HG03378 (cell line): ENCODE results near the gene GARNL3.

Experiments
- ATAC-seq: cut with Tn5 transposase; IDR thresholded peaks from one replicate; pipeline ENCODE4 v1.9.1; 2021; ENCODE audit warnings: mild to moderate bottlenecking, moderate library complexity; ENCODE audit not compliant: unreplicated experiment

The GARNL3 gene

DNA sequence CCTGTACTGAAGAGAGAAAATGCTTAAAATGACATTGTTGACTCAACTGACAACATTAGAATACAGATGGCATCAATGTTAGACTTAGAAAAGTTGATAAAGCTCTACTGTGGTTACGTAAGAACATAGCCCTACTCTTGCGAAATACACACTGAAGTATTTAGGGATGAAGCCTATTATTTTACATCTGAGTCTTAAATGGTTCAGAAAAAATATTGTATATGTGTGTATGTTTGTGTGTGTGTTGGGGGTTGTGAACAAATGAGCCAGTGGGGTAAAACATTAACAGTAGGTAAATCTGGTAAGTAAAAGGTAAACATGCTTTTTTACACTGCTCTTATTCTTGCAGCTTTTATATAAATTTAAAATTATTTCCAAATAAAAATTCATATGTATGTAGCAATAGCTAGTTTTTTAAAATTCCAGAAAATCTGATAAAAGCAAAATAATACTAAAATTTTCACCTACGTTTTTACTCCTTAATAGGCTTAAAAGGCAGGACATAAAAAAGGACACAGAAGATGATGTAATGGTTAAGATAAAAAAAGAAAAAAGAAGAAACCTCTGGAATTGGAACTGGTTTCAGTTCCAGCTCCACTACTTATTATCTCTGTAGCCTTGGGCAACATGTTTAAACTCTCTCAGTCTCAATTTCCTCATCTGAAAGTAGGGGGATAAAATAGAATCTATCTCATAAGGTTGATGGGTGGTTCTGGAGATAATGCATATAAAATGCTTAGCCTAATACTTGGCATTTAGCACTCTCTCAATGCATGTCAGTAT is 44.3 kb downstream of the GARNL3 start:
- no peak for ATAC-seq

DNA sequence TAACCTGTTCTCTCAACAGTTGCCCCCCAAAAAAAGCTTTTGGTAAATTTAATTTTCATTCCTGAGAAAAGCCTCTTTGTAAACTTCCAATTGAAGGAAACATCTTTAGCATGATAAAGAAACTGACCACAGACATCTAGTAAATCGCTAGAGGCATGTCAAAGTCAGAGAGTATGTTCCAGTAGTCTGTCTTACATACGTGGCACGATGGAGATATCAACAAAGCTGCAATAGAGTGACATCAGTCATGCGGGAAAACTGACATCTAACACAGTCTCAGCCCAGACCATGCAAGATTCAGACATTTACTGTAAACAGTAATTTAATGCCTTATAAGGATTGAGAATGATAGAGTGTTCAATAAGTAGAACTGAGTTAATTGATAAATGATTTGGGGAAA is 45.1 kb downstream of the GARNL3 start:
- no peak for ATAC-seq

DNA sequence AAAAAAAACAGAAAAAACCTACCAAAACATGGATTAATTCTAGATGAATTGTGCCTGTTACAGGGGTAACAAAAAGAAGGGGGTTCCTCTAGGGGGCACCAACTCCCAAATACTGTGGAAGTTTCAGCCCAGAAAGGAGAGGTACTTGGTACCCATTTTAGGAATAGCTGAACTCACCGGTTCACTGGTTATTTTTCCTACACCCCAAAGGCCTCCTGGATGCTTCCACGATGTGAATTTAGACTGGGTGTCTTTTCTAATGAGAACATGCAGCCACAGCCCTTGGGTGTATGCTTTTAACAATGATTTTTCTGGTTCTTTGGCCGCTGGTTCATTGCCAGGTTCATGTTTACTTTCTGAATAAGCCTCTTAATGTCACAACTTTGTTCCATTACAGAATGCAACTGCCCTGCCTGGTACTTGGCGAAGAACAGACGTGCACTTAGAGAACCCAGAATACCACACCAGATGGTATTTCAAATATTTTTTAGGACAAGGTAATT is 46.7 kb downstream of the GARNL3 start:
- no peak for ATAC-seq

DNA sequence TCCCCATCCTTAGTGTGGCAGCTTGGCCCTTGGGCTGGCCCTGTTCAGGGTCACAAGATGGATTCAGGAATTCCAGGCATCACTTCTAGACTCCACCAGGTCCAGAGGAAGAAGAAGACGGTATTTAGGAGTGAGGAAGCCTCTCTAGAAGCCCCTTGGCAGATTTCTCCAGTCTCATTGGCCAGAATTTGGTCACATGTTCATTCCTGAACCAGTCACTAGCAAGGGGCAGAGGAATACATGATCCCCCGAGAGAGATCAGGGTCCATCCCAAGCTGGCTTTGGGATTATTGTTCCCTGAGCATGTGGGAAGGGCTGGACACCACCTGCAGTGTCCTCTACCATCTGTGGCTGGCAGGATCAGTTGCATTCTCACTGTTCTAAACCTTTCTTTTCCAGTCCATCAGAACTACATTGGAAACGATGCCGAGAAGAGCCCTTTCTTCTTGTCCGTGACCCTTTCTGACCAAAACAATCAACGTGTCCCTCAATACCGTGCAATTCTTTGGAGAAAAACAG is 48.5 kb downstream of the GARNL3 start:
- ATAC-seq = no peak

DNA sequence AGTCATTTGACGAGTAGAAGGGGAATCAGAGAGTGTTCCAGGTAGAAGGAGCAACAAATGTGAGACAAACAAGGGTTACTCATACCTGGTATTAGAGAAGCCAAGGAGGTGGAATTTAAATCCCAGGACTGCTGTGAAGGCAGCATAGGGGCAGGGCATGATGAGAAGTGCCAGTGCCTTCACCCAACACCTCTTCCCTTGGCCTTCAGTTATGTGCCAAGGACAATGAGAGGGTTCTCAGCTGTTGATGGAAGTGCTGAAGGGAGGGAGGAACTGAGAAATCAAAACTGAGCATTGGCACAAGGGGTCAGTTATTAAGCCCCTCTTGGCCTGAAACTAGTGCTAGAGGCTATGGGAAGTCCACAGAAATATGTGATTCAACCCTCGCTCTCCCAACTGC is 50.3 kb downstream of the GARNL3 start:
- no peak for ATAC-seq

DNA sequence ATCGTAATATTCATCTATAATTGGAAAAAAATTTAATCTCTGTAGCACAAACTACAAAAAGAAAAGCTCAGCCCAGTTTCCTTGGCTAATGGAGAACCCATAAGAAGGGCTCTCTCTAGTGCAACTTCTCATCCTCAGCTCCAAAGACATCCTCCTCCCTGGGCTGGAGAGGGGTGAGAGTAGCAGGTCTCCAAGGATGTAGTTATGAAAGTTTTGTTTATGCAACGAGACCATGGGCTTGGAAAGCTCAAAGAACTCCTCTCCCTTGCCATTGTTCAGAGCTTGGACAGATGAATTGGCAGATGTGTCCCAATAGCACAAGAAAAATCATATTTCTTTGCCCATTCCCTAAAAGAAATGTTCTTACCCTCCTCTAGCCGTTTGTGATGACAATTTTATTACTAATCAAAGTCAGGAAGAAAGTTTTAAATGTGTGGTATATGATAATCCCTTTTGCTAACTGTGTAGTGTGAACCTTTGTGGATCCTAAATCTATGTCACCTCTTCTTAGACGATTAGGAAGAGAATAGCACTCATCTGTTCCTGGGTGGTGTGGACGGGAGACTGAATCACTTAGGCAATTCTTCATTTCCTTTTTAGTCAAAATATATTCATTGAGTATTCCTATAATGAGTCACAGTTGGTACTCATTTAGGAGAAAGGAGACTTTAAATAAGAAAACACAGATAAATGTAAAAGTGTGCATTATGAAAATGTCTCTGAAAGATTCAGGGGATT is 52.2 kb downstream of the GARNL3 start:
- no peak for ATAC-seq

DNA sequence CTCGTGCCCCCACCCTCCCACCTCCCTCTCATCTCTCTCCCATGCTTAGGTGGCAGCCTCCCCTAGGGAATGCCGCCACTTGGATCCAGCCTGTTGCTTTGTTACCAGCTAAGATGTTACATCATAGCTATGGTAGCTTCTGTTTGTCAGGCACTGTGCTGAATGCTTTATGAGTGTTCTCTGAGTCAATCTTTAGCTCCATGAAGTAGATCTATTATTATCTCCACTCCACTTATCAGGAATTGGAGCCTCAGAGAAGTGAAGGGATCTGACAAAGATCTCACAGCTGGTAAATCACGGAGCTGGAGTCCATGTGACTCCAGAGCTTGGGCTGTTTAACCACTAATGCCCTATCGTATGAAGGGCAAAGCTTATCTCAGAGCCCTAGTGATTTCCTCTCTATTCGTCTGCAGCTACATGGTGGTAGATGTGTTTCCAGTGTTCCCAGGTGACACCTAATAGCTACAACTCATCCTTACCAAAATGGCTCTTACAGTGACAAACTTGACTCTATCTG is 54.1 kb downstream of the GARNL3 start:
- ATAC-seq = no peak

DNA sequence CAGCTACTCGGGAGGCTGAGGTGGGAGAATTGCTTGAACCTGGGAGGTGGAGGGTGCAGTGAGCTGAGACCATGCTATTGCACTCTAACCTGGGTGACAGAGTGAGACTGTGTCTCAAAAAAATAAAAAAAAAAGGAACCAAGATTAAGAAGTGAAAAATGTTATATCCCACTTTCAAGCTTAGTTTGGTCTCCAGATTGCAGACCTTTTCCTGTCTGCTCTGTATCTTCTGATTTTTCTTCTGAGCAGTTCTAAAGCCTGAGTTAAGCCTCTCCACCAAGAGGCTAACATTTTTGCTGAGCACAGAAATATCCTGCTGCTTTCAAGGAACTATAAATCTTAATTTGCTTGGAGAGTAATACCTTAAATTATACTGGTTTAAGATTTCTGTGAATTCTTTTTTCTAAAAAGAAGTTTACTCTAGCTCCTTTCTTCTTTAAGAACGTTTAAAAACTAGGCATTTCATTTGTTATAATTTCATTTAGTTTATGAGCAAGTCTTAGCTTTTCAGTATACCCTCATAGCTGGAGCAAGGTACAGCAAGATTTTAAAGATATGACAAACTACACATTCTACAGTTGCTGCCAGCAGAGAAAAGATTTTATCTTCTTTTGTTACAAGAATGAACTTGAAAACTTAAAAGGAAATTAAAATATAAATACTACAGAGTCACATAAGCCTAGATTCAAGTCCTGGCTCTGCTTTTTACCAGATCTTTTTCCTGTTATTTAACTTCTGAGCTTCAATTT is 55.0 kb downstream of the GARNL3 start:
- no peak for ATAC-seq

DNA sequence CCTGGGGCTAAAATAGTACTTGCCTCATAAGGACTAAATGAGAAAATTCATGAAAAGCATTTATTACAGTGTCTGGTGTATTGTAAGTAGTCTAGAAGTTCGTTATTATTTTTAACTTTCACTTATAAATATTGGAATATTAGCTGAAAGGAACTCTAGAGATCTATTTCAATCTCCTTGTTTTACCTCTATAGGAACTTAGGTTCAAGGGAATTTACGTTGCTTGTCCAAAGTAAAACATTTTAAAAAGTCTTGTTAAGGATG is 55.5 kb downstream of the GARNL3 start:
- ATAC-seq = no peak

DNA sequence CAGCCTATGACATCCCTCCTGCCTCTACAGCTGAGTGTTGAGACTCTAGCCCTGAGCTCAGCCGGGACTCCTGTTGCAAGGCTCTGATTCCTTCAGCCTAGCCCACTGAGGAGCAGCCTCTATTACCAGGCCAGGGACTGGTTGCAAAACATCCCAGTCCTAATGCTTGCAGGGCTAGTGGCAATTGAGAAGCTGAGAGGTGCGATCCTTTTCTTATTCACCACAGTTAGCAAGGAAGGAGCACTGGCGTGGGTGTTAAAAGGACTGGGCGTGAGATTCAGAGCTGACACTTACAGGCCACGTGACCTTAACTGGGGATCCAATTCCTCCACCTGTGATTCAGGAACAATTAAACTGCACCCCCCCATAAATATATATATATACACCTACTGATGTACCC is 58.8 kb downstream of the GARNL3 start:
- no peak for ATAC-seq

DNA sequence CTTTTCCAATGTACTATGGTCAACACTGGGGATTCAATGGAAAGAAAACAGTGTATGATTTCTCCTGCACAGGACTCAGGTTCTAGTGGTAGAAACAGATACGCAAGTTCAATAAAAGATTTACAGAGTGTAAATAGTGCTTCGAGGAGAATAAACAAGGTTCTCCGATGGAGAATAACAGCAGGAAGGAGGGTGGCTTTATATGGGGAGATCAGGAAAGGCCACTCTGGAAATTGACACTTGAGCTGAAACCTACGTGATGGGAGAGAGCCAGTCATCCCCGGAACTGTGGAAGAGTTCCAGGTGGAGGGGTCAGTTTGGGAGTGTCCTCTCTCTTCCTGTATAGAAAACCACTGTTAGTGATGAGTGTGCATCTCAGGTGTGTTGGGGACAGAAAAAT is 65.9 kb downstream of the GARNL3 start:
- ATAC-seq = no peak

DNA sequence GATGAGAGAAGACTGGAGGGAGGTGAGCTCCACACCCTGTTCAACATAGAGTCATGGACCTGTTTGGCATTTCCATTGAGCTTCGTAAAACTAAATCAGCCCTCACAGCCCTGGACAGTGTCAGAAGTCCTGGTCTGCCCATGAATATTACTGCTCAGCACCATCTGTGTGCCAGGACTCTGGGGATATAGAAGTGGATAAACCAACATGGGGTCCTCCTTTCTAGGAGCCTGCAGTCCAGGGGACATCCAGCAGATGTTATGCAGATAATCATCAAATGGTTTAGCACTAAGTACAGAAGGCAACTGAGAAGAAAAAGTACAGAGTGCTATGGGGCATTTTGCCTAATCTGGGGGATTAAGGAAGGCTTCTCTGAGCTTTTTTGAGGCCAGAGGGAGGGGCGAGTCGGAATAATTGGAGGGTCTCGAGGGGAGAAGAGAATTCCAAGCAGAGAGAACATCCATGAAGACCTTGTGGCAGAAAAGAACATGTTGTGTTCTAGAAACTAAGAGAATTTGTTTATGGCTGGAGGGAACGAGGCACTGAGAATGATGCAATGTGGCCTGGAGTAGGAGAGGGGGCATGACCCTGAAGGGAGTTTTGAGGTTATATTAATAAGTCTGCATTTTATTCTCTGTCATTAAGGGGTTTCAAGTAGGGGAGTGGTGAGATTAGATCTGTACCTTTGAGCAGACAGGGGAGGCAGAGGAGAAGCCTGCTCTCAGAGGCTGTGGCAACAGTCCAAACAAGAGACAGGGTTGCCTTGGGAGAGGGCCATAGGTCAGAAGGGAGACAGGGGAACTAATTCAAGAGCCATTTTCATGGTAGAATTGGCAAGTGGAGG is 68.9 kb downstream of the GARNL3 start:
- no peak for ATAC-seq

DNA sequence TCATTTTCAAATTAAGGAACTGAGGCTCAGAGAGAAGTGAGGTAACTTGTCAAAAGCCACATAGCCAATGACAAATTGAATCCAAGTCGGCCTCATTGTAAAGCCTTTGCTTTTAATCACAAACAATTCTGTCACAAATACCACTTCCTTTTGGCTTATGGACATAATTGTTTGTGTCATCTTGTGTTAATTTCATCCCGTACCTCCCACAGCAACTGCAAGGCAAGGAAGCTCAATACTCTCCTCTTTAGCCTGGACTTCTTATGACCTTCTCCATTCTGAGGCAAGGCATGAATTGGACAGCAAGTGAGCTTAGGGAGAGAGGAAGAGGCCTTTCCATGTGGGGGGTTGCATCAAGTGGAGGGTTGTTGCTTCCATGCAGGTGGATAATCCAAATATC is 70.2 kb downstream of the GARNL3 start:
- no peak for ATAC-seq

DNA sequence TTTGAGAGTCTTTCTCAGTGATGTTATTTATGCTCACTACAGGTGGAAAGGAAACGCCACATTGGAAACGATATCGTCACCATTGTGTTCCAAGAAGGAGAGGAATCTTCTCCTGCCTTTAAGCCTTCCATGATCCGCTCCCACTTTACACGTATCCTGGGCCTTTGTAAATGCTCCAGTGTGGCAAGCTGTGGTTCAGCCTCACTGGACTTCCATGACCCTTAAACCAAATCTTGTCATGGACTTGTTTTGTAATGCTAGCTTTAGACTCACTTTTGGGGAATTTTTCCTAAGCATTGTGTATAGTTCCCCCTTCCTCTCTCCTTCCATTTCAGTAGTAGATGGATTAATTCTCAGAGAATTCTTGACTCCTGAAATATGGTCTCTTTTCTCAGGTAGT is 71.5 kb downstream of the GARNL3 start:
- no peak for ATAC-seq

DNA sequence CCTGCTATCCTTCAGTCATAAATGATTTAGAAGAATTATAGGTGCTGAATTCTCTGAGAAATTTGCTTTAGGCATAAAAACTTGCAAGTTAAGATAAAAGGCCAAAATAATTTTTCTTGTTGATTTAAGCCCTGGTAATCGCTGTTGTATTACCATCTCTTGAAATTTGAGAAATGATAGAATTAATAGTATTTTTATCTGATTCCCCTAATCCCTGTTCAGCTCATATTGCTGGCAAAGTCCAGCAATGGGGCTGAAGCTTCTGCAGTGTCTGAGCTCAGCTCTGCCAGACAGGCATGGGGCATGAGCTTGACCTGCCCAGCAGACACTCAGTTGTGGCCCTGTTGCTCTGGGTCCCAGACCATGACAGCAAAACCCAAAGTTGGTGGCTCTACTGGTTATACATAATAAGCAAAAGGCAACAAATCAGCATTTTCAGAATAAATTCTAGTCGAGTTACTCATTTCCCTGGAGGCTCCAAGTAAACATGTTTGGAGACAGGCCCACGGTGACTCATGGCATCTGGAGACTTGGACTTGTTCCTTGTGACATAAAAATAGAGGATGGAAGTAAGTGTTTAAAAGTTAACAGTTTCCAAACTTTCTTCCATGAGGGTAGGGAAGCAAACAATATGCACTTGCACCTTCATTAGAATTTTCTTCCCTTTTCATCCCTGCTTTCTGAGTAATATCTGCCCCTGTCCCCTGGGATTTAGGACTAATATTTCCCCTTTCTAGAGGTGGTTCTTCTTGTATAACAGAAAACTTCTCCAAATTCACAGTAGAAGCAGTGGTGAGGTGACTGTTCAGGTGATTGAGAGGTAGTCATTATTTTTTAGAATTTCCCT is 72.2 kb downstream of the GARNL3 start:
- no peak for ATAC-seq

DNA sequence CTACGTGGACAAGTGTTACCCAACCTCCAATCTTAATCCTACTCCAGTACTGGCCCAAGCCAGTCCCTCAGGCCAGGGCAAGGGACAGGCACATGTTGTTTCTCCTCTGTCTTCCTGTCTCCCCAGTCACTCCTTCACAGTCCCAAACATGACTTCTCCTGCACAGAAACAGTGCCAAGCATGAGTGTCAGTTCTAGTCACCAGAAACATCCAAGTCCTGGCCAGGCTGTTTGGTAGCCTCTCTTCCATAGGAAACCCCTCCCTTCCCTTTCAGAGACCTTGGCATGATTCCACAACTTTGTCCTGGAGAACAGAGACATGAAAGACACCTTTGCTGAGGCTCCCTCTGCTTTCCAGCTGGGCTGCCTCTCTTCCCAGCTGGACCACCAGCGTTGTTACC is 76.1 kb downstream of the GARNL3 start:
- no peak for ATAC-seq

DNA sequence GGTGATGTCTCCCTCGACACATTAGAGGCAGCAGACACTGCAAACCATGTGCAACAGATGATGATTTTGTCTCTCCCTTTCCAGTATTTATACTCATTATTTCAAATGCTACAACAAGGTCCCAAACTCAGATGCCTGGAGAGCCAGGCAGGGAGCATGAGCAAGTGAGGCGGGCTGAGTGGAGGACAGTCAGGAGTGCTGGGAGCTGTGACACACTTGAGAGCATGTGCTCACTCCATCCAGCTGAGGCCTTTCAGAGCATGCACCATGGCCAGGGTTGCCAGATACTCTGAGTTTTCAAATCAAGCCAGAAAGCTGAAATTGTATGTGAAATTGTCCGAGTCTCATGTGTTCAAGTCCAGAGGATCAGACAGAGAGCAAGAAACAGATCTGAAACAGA is 76.6 kb downstream of the GARNL3 start:
- no peak for ATAC-seq

DNA sequence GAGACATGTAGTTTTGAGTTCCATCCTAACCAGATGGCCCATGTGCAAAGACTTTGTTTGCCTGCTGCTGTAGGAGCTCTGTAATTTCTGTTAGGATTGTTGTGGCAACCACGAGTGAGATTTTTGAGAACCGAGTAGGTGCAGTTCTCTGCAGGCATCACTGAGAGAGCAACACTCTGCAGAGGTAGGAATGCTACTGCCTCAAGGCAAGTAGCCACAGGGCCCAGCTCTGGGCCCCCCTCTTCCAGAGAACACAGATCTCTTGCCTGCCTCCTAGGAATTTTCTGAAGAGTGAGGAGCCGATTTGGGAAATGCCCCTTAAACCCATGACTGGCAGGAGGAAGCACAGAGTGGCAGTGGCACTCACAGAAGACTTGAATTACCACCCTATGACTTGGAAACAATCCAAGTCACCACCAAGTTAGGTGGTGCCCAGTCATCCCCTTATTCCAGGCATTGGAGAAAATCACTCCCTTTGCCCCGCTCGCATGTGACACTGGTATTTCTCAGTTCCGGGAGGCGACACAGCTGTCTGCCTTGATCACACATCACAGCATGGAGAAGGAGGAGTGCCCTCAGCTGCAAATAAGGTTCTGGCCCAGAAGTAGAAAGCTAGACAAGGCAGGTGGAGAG is 79.9 kb downstream of the GARNL3 start:
- ATAC-seq = no peak

DNA sequence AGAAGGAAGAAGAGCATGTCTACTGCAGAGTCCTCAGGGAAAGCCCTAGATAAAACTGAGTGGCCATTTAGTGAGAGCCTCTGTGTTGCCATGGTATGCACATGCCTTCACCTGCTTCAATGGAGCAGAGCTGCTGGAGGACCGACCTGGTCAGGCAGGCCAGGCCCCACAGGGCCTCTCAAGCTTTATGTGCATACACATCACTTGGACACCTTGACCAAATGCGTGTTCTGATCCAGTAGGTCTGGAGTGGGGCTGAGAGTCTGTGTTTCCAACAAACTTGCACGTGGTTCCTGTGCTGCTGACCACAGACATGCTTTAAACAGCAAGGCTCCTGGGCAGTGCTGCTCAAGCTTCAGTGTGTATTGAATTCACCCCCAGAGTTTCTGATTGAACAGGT is 81.0 kb downstream of the GARNL3 start:
- ATAC-seq = no peak
